Thyroid gland (tissue), 4 donors: ENCODE results near the gene FBXL20.

ENCODE experiments used
- CTCF ChIP-seq, 6 experiments: fragments of 200-600 bp in 3 of 6; fragments of 450-650 bp in 3 of 6; sonication (generic) in 3 of 6; IDR thresholded peaks; one replicate each; pipeline ENCODE4 v1.5.1; 2016 to 2019; ENCODE audit warnings: antibody characterized with exemption in 6 of 6, mild to moderate bottlenecking in 2 of 6, inconsistent platforms in 1 of 6, moderate library complexity in 1 of 6
- POLR2A ChIP-seq, 2 donors: fragments of 450-650 bp; IDR thresholded peaks; one replicate each; pipeline ENCODE4 v1.6.1; 2017; ENCODE audit warnings: antibody characterized with exemption in 2 of 2, mild to moderate bottlenecking in 2 of 2, moderate library complexity in 1 of 2

- no peak for TF ChIP-seq CTCF (IDR thresholded peaks at IDR 0.05)
- TF ChIP-seq POLR2A (IDR thresholded peaks at IDR 0.05): no peak
Observed at GRCh38 chr17:39237586-39237985, 163.8 kb downstream of the FBXL20 start.
